HG03095 (cell line): ENCODE measurements around the gene MAP7D2.
"Not testable (repeated sequence)": the region's sequence is repeated elsewhere in the genome, so short reads cannot be mapped to it uniquely, and the experiment has no call there.

Experiments
- ATAC-seq: cut with Tn5 transposase; IDR thresholded peaks from one replicate; pipeline ENCODE4 v1.9.1; 2021; ENCODE audit warnings: moderate library complexity; ENCODE audit not compliant: unreplicated experiment

Gene MAP7D2

GRCh38 chrX:20116577-20117240, at the start of gene MAP7D2:
TSS of gene MAP7D2 (minus strand) at chrX:20116907. CDS start at chrX:20116879, 28 bp downstream.
- no peak for ATAC-seq

GRCh38 chrX:20162516-20162915, 45.8 kb upstream of the MAP7D2 start:
- not testable (repeated sequence) for ATAC-seq

DNA sequence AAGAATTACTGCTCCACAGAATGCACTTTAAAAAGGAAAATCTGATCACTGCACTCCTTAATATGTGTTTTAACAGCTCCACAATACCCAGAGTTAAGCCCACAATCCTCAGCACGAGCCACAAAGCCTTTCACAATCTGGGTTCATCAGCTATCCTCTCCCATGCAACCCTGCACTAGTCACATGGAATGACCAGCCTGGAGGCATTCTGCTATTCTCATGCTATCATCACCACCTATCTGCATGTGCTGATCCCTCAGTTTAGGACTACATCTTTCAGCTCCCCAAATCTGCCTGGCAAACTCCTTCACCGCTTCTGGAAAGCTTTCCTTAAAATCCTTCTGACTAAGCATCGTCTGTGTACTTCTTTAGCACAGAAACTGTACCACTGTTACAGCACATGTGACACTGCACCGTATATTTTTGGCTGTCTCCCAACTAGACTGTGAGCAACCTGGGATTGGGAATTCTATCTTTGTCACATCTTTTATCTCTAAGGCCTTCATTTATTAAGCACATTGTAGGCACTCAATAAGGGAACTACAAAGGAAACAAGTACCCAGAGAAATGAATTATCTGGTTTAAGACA, 43.2 kb upstream of the MAP7D2 start:
- ATAC-seq: no peak

- ATAC-seq: no peak
Measured at GRCh38 chrX:20151689-20152088, 35.0 kb upstream of the MAP7D2 start.

DNA sequence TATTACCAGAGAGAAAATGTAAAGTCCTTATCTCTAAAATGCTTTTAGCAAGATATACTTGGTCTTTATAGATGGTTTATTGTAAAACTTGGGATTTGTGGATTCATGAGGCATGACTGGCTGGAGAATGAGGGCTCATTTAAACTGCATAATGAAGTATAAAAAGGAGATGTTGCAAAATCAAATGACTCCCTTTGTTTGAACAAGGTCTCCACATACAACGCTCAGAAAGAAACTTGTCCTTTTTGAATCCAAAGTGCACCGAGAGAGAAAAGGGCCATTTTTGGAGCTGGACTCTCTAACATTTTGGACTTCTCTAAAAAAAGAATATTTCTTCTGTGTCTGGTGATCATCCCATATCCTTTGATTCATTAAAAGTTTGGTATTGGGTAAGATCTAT, 32.6 kb upstream of the MAP7D2 start:
- no peak for ATAC-seq

DNA sequence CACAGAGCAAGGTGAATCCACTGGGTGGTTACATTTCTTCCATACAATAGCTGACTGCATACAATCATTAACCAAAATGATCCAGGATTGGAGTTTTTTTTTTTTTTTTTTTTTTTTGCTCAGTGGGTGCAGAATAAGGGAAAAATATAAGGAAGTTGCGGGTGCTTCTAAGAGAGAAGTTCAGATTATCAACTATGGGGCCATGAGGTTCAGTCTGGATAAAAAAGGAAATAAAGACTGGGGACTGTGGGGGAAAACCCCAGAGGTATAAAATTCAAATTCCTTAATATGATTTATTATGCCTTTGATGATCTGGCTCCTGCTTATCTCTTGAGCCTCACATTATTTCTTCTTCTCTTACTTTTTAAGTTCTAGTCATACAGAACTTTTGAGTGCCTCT, 30.9 kb upstream of the MAP7D2 start:
- no peak for ATAC-seq

GRCh38 chrX:20144491-20144890, 27.8 kb upstream of the MAP7D2 start:
- no peak for ATAC-seq

GRCh38 chrX:20143561-20143960, 26.9 kb upstream of the MAP7D2 start:
- no peak for ATAC-seq

DNA sequence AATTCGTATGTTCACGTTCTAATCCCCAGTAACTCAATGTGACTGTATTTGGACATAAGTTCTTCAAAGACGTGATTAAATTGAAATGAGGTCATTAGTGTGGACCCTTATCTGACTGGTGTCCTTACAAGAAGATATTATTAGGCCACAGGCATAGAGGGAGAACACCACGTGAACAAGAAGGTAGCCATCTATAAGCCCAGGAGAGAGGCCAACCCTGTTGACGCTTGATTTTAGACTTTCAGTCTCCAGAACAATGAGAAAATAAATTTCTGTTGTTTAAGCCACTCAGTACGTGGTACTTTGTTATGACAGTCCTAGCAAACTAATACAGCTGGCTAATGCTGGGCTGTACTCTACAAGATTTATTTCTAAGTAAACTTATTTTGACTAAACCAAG, 26.4 kb upstream of the MAP7D2 start:
- no peak for ATAC-seq

- ATAC-seq: peak; percentile 99
Measured at GRCh38 chrX:20141281-20142220, 24.8 kb upstream of the MAP7D2 start, which contains the start of gene EIF1AX. TSS of gene EIF1AX (minus strand) at chrX:20141838. CDS start at chrX:20141640, 198 bp downstream.

- no peak for ATAC-seq
Measured at GRCh38 chrX:20140420-20140819, 23.7 kb upstream of the MAP7D2 start.

GRCh38 chrX:20139966-20140365, 23.3 kb upstream of the MAP7D2 start:
- ATAC-seq: no peak

DNA sequence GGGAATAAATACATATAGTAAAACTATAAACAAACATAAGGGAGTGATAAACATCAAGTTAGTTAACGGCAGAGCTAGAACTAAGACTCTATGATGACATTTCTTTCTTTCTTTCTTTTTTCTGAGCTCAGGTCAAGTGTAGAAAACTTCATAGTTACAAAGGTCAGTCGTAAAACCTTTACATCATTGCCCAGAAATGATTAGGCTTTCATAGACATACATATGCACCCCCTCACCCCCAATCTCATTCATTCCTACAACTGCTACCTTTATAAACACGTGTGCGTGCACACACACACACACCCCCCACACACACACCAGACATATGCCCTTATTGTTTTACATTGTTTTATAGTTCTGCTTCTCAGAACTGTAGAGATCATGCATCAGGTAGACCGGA, 19.2 kb upstream of the MAP7D2 start:
- ATAC-seq: no peak

DNA sequence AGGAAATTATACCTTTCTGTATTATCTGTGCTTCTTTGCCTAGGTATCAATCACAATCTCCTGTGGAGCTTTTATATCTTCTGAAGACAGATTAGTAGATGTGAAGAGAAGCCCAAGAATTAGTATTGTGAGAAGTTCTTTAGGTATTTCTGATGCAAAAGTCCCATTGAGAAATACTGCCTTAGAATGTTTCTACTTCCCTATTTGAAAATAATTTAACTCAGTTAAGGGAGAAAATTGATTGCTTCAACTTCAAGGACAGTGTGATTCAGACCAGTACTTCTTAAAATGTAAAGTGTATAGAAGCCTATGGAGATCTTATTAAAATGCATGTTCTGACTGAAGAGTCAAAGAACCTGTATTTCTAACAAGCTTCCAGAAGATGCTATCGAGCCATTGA, 16.0 kb upstream of the MAP7D2 start:
- ATAC-seq: no peak

GRCh38 chrX:20130357-20130756, 13.7 kb upstream of the MAP7D2 start:
- no peak for ATAC-seq

DNA sequence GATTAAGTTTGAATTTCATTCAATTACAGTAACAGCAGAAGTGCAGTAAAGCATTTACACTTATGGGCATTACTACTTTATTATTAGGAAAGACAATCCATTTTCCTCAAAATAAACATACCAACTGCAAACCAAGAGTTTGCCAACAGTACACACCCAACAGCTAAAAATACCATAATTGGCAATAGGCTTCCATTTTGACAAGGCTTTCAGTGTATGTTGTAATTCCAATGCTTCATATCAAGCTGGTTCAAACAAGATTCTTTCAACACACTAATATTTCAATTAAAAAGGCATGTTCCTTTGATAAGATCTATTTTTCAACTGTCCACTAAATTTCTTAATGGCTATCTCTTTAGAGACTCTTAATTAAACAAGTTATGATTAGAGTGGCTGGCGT, 12.8 kb upstream of the MAP7D2 start:
- ATAC-seq: no peak

DNA sequence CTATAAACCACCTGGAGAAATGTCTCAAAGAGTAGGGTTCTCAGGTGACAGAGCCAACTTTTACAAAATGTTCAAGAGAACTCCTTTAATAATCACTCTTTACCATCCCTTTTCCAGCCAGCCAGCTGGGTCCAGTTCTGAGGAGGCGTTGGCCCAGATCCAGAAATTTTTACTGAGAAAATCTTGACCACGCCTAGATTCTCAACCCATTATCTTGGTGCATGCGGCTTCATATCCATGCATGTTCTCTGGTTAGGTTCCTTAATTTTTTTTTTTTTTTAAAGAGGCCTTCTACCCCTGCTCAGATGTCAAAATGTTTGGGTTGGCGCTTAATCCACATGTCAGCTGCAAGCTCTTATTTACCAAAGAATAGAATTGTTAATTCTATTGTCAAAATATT, 12.0 kb upstream of the MAP7D2 start:
- no peak for ATAC-seq

- ATAC-seq: not testable (repeated sequence)
Measured at GRCh38 chrX:20127440-20127839, 10.7 kb upstream of the MAP7D2 start.

- ATAC-seq: not testable (repeated sequence)
Measured at GRCh38 chrX:20126833-20127232, 10.1 kb upstream of the MAP7D2 start.

DNA sequence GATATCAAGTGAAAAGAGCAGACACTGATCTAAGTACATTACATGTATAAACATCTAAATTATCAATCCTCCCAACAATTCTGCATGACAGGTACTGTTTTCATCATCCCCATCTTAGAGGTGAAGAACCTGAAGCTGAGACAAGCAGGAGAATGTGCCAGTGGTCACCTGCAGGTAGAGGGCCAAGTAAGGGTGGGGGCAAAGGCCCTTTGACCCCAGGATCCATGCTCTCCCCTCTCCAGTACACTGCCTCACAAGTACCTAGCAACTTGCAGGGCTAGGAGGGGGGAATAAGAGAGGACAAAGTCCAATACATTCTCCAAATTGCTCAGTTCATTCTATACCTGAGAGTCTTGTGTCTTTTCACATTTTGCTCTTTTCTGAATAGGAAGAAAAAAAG, 8.3 kb upstream of the MAP7D2 start:
- ATAC-seq: no peak

- ATAC-seq: no peak
Measured at GRCh38 chrX:20118065-20118824, 1.5 kb upstream of the MAP7D2 start.
